Esophagus squamous epithelium (tissue), 5 donors: Measurements from ENCODE around the gene TRIM77. TPM values are rescaled to one million over a fixed set of nuclear protein-coding genes. Genes with fewer than 3 reads are reported as not detected.
"Not testable (repeated sequence)": the region's sequence is repeated elsewhere in the genome, so short reads cannot be mapped to it uniquely, and the experiment has no call there.

Experiments used
- DNase-seq: peaks from one replicate; lab custom pipeline; 2025; lab: John Stamatoyannopoulos, UW
- H3K27ac ChIP-seq, 4 donors: fragments of 200-600 bp; sonication (generic); one replicate each; pipeline ENCODE4 v1.5.1; 2016 to 2019; ENCODE audit warnings: mild to moderate bottlenecking in 1 of 4
- H3K27me3 ChIP-seq, 4 donors: fragments of 200-600 bp; sonication (generic); 1 replicate in 3 of 4; 2 replicates in 1 of 4; pipeline versions ENCODE4 v1.5.1 to v1.6.0; 2017 to 2021; ENCODE audit warnings: antibody characterized with exemption in 1 of 4
- H3K36me3 ChIP-seq, 3 donors: fragments of 200-600 bp; sonication (generic); one replicate each; pipeline ENCODE4 v1.5.1; 2016 to 2019
- H3K4me1 ChIP-seq, 3 donors: fragments of 200-600 bp; sonication (generic); one replicate each; pipeline ENCODE4 v1.5.1; 2017 to 2019
- H3K4me3 ChIP-seq, 4 donors: fragments of 200-600 bp; sonication (generic); 1 replicate in 3 of 4; 2 replicates in 1 of 4; pipeline ENCODE4 v1.5.1; 2016 to 2019; ENCODE audit warnings: mild to moderate bottlenecking in 2 of 4, moderate library complexity in 1 of 4
- H3K9me3 ChIP-seq, 3 donors: fragments of 200-600 bp; sonication (generic); one replicate each; pipeline ENCODE4 v1.5.1; 2016 to 2019
- CTCF ChIP-seq, 6 experiments: fragments of 450-650 bp in 4 of 6; fragments of 200-600 bp in 2 of 6; sonication (generic) in 2 of 6; IDR thresholded peaks; one replicate each; pipeline ENCODE4 v1.5.1; 2016 to 2019; ENCODE audit warnings: antibody characterized with exemption in 6 of 6, mild to moderate bottlenecking in 4 of 6, moderate library complexity in 4 of 6
- POLR2A ChIP-seq, 4 donors: fragments of 450-650 bp; IDR thresholded peaks; one replicate each; pipeline ENCODE4 v1.6.1; 2017; ENCODE audit warnings: antibody characterized with exemption in 4 of 4, mild to moderate bottlenecking in 4 of 4, moderate library complexity in 3 of 4
- WGBS, 2 donors: methylation state at CpG; one replicate each; pipeline ENCODE4 v1.1.5; 2018; 5-methylcytosine and 5-hydroxymethylcytosine counted together
- intact Hi-C: fragments of 100-400 bp; cut with DNase I; formaldehyde crosslinking; loops from one replicate; pipeline ENCODE4 v1.15.0; 2022
- small RNA-seq, 4 donors: library from RNA; depleted of rRNA; stranded (forward); fragments of <200 nt; gene quantifications; one replicate each; pipeline ENCODE3, GENCODE V24; 2016
- total RNA-seq, 4 donors: library from RNA; depleted of rRNA; stranded (reverse); fragments of >200 nt; gene quantifications; one replicate each; pipeline ENCODE4 v1.1.0, GENCODE V29; 2016
- donor health status: DM: yes; HTN: yes; CAD: no.

TRIM77 gene
- total RNA-seq, 4 donors from 2014 or later = not detected

GRCh38 chr11:89730215-89730614, 20.1 kb downstream of the TRIM77 start:
- 84 to 94% methylated on average over 6 to 12 of the region's 23 CpGs for WGBS, 2 donors
- intact Hi-C loops, DNase-seq: not testable (repeated sequence)

GRCh38 chr11:89736566-89736965, 26.5 kb downstream of the TRIM77 start:
- no peak for DNase-seq
- Histone ChIP-seq H3K27ac (no peak overlapping the region), H3K27me3 (no peaks in the 10 kb centered on the region), H3K4me1 (no peaks in the 10 kb centered on the region), H3K9me3 (no peaks in the 10 kb centered on the region), H3K4me3 (no peak overlapping the region), H3K36me3 (no peaks in the 10 kb centered on the region)
- intact Hi-C loops = no loop called here
- WGBS, 2 donors = 38 to 59% methylated on average over 1 of the region's 1 CpG
- TF ChIP-seq POLR2A (IDR thresholded peaks at IDR 0.05) (no peak), CTCF (IDR thresholded peaks at IDR 0.05) (no peak)

More at GRCh38 chr11:89730215-89730614, 20.1 kb downstream of the TRIM77 start:
- not testable (repeated sequence) for H3K9me3 ChIP-seq, H3K4me1 ChIP-seq, H3K27ac ChIP-seq, H3K36me3 ChIP-seq, H3K27me3 ChIP-seq, H3K4me3 ChIP-seq

GRCh38 chr11:89737116-89737515, 27.0 kb downstream of the TRIM77 start:
- 95 to 98% methylated on average over 2 to 3 of the region's 3 CpGs for WGBS, 2 donors
- TF ChIP-seq CTCF (IDR thresholded peaks at IDR 0.05) (no peak), POLR2A (IDR thresholded peaks at IDR 0.05) (no peak)
- no peak overlapping the region for H3K4me3 ChIP-seq
- intact Hi-C loops = no loop called here
- H3K4me1 ChIP-seq = no peaks in the 10 kb centered on the region
- H3K9me3 ChIP-seq = no peaks in the 10 kb centered on the region
- no peaks in the 10 kb centered on the region for H3K36me3 ChIP-seq
- DNase-seq = no peak
- no peaks in the 10 kb centered on the region for H3K27me3 ChIP-seq
- H3K27ac ChIP-seq = no peak overlapping the region

- H3K27me3 ChIP-seq, H3K36me3 ChIP-seq, DNase-seq, H3K4me3 ChIP-seq, H3K27ac ChIP-seq, intact Hi-C loops, H3K4me1 ChIP-seq, H3K9me3 ChIP-seq: not testable (repeated sequence)
- WGBS, 2 donors = 78 to 81% methylated on average over 6 to 7 of the region's 7 CpGs
These were observed 31.3 kb downstream of the TRIM77 start for GRCh38 chr11:89741406-89741805.

GRCh38 chr11:89744158-89744557, 34.1 kb downstream of the TRIM77 start:
- DNase-seq, H3K36me3 ChIP-seq, H3K27ac ChIP-seq, H3K4me3 ChIP-seq, H3K9me3 ChIP-seq, H3K4me1 ChIP-seq, intact Hi-C loops, H3K27me3 ChIP-seq: not testable (repeated sequence)
- WGBS, 2 donors = 93 to 95% methylated on average over 18 to 25 of the region's 28 CpGs

- H3K27ac ChIP-seq, H3K27me3 ChIP-seq, H3K9me3 ChIP-seq, intact Hi-C loops, H3K4me1 ChIP-seq, H3K4me3 ChIP-seq, H3K36me3 ChIP-seq, DNase-seq: not testable (repeated sequence)
These were observed 40.7 kb downstream of the TRIM77 start for GRCh38 chr11:89750822-89751221.

Small RNA genes within 50 kb of the gene (small RNA-seq; reads per million reads assigned to genes)
- 0 reads per million in 4 donors for gene AP003122.3

Other genes with a start within 250 kb of the TRIM77 start
- 1 to 10 TPM in 1 of 4 donors, under 1 TPM in 1, not detected in 2; 0.26 to 2.3 TPM for gene NOX4, start 218.9 kb upstream of the TRIM77 start, total RNA-seq
- gene TRIM49, start 98.3 kb downstream of the TRIM77 start, total RNA-seq = under 1 TPM in 1 of 4 donors, not detected in 3; 0.94 TPM
- gene TRIM64B, start 168.2 kb downstream of the TRIM77 start, total RNA-seq = not detected
- gene TRIM49D1, start 211.9 kb downstream of the TRIM77 start, total RNA-seq = not detected
- not detected for gene TRIM49D2, start 213.8 kb downstream of the TRIM77 start, total RNA-seq